IMR-90 (cell line): ENCODE data around the gene KCNT1. TPM values are rescaled to one million over a fixed set of nuclear protein-coding genes. Genes with fewer than 3 reads are reported as not detected.

Source experiments
- ATAC-seq: fragments of 200-7000 bp; cut with Tn5 transposase; 2 replicates; pipeline ENCODE4 v1.9.1; 2020; ENCODE audit warnings: low read depth, mild to moderate bottlenecking, moderate library complexity
- BruUV-seq: library from RNA; stranded (reverse); fragments of 400-500 nt; replicated peaks from 2 replicates; lab custom pipeline; 2021; lab: Mats Ljungman, UMichigan
- CTCF ChIA-PET: fragments of 300-600 bp; formaldehyde crosslinking; extraction: SDS; loops from one replicate; lab custom pipeline; 2021; ENCODE audit warnings: antibody characterized with exemption; lab: Yijun Ruan, JAX
- POLR2A ChIA-PET: fragments of 300-600 bp; sonication (Branson Sonifier 250); formaldehyde crosslinking; loops from one replicate; lab custom pipeline; 2022; ENCODE audit warnings: antibody characterized with exemption; ENCODE audit not compliant: unreplicated experiment; lab: Charles Lee
- DNase-seq: peaks from one replicate; pipeline ENCODE4 v3.0.0; 2013
- H2AFZ ChIP-seq: replicated peaks from 2 replicates; pipeline ENCODE3; 2013; ENCODE audit warnings: low read length, mild to moderate bottlenecking; ENCODE audit not compliant: poor library complexity
- H2AK5ac ChIP-seq: 2 replicates; pipeline ENCODE4 v1.6.1; 2013; ENCODE audit warnings: low read depth, low read length, inconsistent platforms
- H2AK9ac ChIP-seq: replicated peaks from 2 replicates; pipeline ENCODE3; 2013; ENCODE audit warnings: mild to moderate bottlenecking, low read depth, low read length, moderate library complexity; ENCODE audit not compliant: poor library complexity
- H2BK120ac ChIP-seq: 2 replicates; pipeline ENCODE4 v1.6.1; 2013; ENCODE audit warnings: low read depth, low read length, inconsistent platforms
- H2BK15ac ChIP-seq: 3 replicates; pipeline ENCODE4 v1.6.1; 2013; ENCODE audit warnings: low read depth, low read length, inconsistent platforms
- H2BK20ac ChIP-seq: 2 replicates; pipeline ENCODE4 v1.6.1; 2013; ENCODE audit warnings: low read depth, mild to moderate bottlenecking, inconsistent platforms, low read length, moderate library complexity
- H2BK5ac ChIP-seq: 2 replicates; pipeline ENCODE4 v1.6.1; 2013; ENCODE audit warnings: mild to moderate bottlenecking, low read depth, low read length, inconsistent platforms; ENCODE audit not compliant: poor library complexity, severe bottlenecking
- H3K14ac ChIP-seq: replicated peaks from 2 replicates; pipeline ENCODE4 v1.6.1; 2013; ENCODE audit warnings: low read depth, low read length, inconsistent platforms
- H3K18ac ChIP-seq: 2 replicates; pipeline ENCODE4 v1.6.1; 2013; ENCODE audit warnings: low read depth, low read length, control low read depth
- H3K23ac ChIP-seq: 2 replicates; pipeline ENCODE4 v1.6.1; 2013; ENCODE audit warnings: low read depth, low read length, inconsistent platforms
- H3K27ac ChIP-seq: 2 replicates; pipeline ENCODE4 v1.5.1; 2013; ENCODE audit warnings: mild to moderate bottlenecking, control low read depth, low read length; ENCODE audit not compliant: insufficient read depth
- H3K27me3 ChIP-seq: 2 replicates; pipeline ENCODE4 v1.6.1; 2013; ENCODE audit warnings: low read length; ENCODE audit not compliant: control insufficient read depth, insufficient read depth
- H3K36me3 ChIP-seq: 2 replicates; pipeline ENCODE4 v1.6.1; 2013; ENCODE audit warnings: low read length, mixed read lengths; ENCODE audit not compliant: control insufficient read depth, insufficient read depth
- H3K4ac ChIP-seq: 2 replicates; pipeline ENCODE4 v1.6.1; 2013; ENCODE audit warnings: low read depth, low read length, inconsistent platforms
- H3K4me1 ChIP-seq: 2 replicates; pipeline ENCODE4 v1.6.1; 2013; ENCODE audit warnings: low read length, mixed read lengths; ENCODE audit not compliant: control insufficient read depth, insufficient read depth
- H3K4me2 ChIP-seq: 2 replicates; pipeline ENCODE4 v1.6.1; 2013; ENCODE audit warnings: low read depth, mild to moderate bottlenecking, control low read depth, low read length, moderate library complexity
- H3K4me3 ChIP-seq: 2 replicates; pipeline ENCODE4 v1.5.1; 2013; ENCODE audit warnings: low read depth, mild to moderate bottlenecking, control low read depth, low read length, moderate library complexity; ENCODE audit not compliant: insufficient read depth
- H3K56ac ChIP-seq: 2 replicates; pipeline ENCODE4 v1.6.1; 2013; ENCODE audit warnings: low read length, inconsistent platforms; ENCODE audit not compliant: insufficient read depth; ENCODE audit errors: extremely low read depth
- H3K79me1 ChIP-seq, 2 experiments: 2 replicates each; pipeline ENCODE4 v1.6.1; 2013; ENCODE audit warnings: low read length in 2 of 2, inconsistent platforms in 1 of 2, low read depth in 1 of 2
- H3K9ac ChIP-seq: 2 replicates; pipeline ENCODE4 v1.6.1; 2013; ENCODE audit warnings: low read depth, low read length, control low read depth
- H3K9me1 ChIP-seq: 2 replicates; pipeline ENCODE4 v1.6.1; 2013; ENCODE audit warnings: low read length, inconsistent platforms; ENCODE audit not compliant: insufficient read depth
- H3K9me3 ChIP-seq: 2 replicates; pipeline ENCODE4 v1.6.1; 2013; ENCODE audit warnings: low read length; ENCODE audit not compliant: control insufficient read depth, insufficient read depth
- H4K20me1 ChIP-seq: 2 replicates; pipeline ENCODE4 v1.6.1; 2013; ENCODE audit warnings: low read length, inconsistent platforms; ENCODE audit not compliant: insufficient read depth
- H4K5ac ChIP-seq: 2 replicates; pipeline ENCODE4 v1.6.1; 2013; ENCODE audit warnings: mild to moderate bottlenecking, low read depth, low read length, control low read depth
- H4K8ac ChIP-seq, 2 experiments: 2 replicates each; pipeline ENCODE4 v1.6.1; 2013; ENCODE audit warnings: low read depth in 2 of 2, low read length in 2 of 2, control low read depth in 1 of 2, inconsistent platforms in 1 of 2
- H4K91ac ChIP-seq: 2 replicates; pipeline ENCODE4 v1.6.1; 2013; ENCODE audit warnings: low read depth, low read length, inconsistent platforms; ENCODE audit not compliant: insufficient read depth
- BHLHE40 ChIP-seq: fragments of 150-350 bp; IDR thresholded peaks from 2 replicates; pipeline ENCODE4 v1.6.1; 2016; ENCODE audit warnings: mild to moderate bottlenecking, low read depth, low read length
- CEBPB ChIP-seq: IDR thresholded peaks from 2 replicates; pipeline ENCODE4 v1.6.1; 2012; ENCODE audit warnings: low read depth, low read length, improper control_type of control experiment
- CHD1 ChIP-seq: IDR thresholded peaks from 2 replicates; pipeline ENCODE4 v1.6.1; 2012; ENCODE audit warnings: low read depth, low read length, improper control_type of control experiment
- CTCF ChIP-seq: conservative IDR thresholded peaks from 2 replicates; pipeline ENCODE4 v1.5.1; 2012; ENCODE audit warnings: mild to moderate bottlenecking, low read depth, low read length, improper control_type of control experiment
- ELK1 ChIP-seq: fragments of 150-350 bp; IDR thresholded peaks from 2 replicates; pipeline ENCODE4 v1.6.1; 2016; ENCODE audit warnings: low read depth, mild to moderate bottlenecking, low read length, moderate library complexity, borderline replicate concordance
- FOS ChIP-seq: fragments of 150-350 bp; IDR thresholded peaks from 2 replicates; pipeline ENCODE4 v1.6.1; 2016; ENCODE audit warnings: low read depth, low read length
- MAFK ChIP-seq: IDR thresholded peaks from 2 replicates; pipeline ENCODE4 v1.6.1; 2012; ENCODE audit warnings: low read depth, low read length, improper control_type of control experiment
- MAZ ChIP-seq: IDR thresholded peaks from 2 replicates; pipeline ENCODE4 v1.6.1; 2012; ENCODE audit warnings: low read depth, mild to moderate bottlenecking, low read length, improper control_type of control experiment, moderate library complexity, borderline replicate concordance
- MXI1 ChIP-seq: IDR thresholded peaks from 2 replicates; pipeline ENCODE4 v1.6.1; 2012; ENCODE audit warnings: low read depth, mild to moderate bottlenecking, low read length, moderate library complexity, borderline replicate concordance
- NFE2L2 ChIP-seq: fragments of 150-350 bp; IDR thresholded peaks from 2 replicates; pipeline ENCODE4 v1.6.1; 2016; ENCODE audit warnings: low read depth, mild to moderate bottlenecking, low read length
- POLR2A ChIP-seq: IDR thresholded peaks from 2 replicates; pipeline ENCODE4 v1.6.1; 2012; ENCODE audit warnings: mild to moderate bottlenecking, low read depth, low read length
- RAD21 ChIP-seq: IDR thresholded peaks from 2 replicates; pipeline ENCODE4 v1.6.1; 2012; ENCODE audit warnings: low read length, improper control_type of control experiment
- RCOR1 ChIP-seq: IDR thresholded peaks from 2 replicates; pipeline ENCODE4 v1.6.1; 2012; ENCODE audit warnings: mild to moderate bottlenecking, low read length, improper control_type of control experiment; ENCODE audit not compliant: insufficient replicate concordance
- RFX5 ChIP-seq: IDR thresholded peaks from 2 replicates; pipeline ENCODE4 v1.8.0; 2012; ENCODE audit warnings: low read depth, mild to moderate bottlenecking, low read length, moderate library complexity
- SMC3 ChIP-seq: fragments of 150-350 bp; IDR thresholded peaks from 2 replicates; pipeline ENCODE4 v1.6.1; 2016; ENCODE audit warnings: low read depth, mild to moderate bottlenecking, antibody characterized with exemption, low read length, moderate library complexity
- USF2 ChIP-seq: fragments of 150-350 bp; IDR thresholded peaks from 2 replicates; pipeline ENCODE4 v1.6.1; 2017; ENCODE audit warnings: mild to moderate bottlenecking, antibody characterized with exemption, low read length, low read depth
- WGBS, 2 experiments: methylation state at CpG; one replicate each; pipeline versions ENCODE4 v1.1.5 to v1.1.7; 2013; ENCODE audit warnings: missing lambda C conversion rate in 2 of 2; ENCODE audit not compliant: insufficient read length in 1 of 2; ENCODE audit errors: extremely low coverage in 2 of 2; 5-methylcytosine and 5-hydroxymethylcytosine counted together
- dilution Hi-C: fragments of 300-500 bp; cut with HindIII; formaldehyde crosslinking; loops from one replicate; pipeline ENCODE4 v1.14.3; 2018; ENCODE audit warnings: low sequenced_read_pairs; ENCODE audit not compliant: unreplicated experiment
- in situ Hi-C: fragments of 300-500 bp; cut with MboI; formaldehyde crosslinking; loops from 3 replicates; pipeline ENCODE4 v1.14.3; 2019; ENCODE audit warnings: low sequenced_read_pairs, inconsistent platforms, mixed read lengths
- intact Hi-C: fragments of 100-400 bp; cut with micrococcal nuclease; formaldehyde crosslinking; loops from 2 replicates; pipeline ENCODE4 v1.10.0; 2022
- polyA plus RNA-seq, 3 experiments: library from polyadenylated mRNA; depleted of rRNA; stranded (reverse); fragments of >200 nt; gene quantifications; 2 replicates each; pipeline ENCODE4 v1.2.3, GENCODE V29; 2012; ENCODE audit warnings: low replicate concordance in 1 of 3
- total RNA-seq: library from RNA; depleted of rRNA; stranded (reverse); fragments of >200 nt; gene quantifications from 2 replicates; pipeline ENCODE4 v1.2.3, GENCODE V29; 2012

The KCNT1 gene
- total and polyA plus RNA-seq, 2 of the 4 experiments (the other 2 are of a cell fraction), result not detected

GRCh38 chr9:135674977-135675376 lies 27.0 kb upstream of the KCNT1 start:
- no peaks in the 10 kb centered on the region for H3K4me1 ChIP-seq
- H4K5ac ChIP-seq, result no peak overlapping the region
- no peak overlapping the region for H2AK9ac ChIP-seq
- ChIA-PET CTCF (interaction anchor here (0.6 kb wide), 1 partner anchor 54 kb away, joined by 3 read pairs; no protein-coding TSS in a partner anchor), POLR2A (no interaction called here)
- no peak overlapping the region for H2AFZ ChIP-seq
- no peak overlapping the region for H4K91ac ChIP-seq
- no peak overlapping the region for H2AK5ac ChIP-seq
- no peaks in the 10 kb centered on the region for H3K79me1 ChIP-seq
- no peaks in the 10 kb centered on the region for H3K9me1 ChIP-seq
- no peaks in the 10 kb centered on the region for H4K20me1 ChIP-seq
- no peak overlapping the region for H3K56ac ChIP-seq
- H2BK20ac ChIP-seq, result no peak overlapping the region
- H3K9me3 ChIP-seq, result no peaks in the 10 kb centered on the region; the same call in 1 of the 2 replicates
- no CpG with 5 or more reads among the region's 10 CpGs for WGBS, 2 experiments
- H2BK15ac ChIP-seq, result no peak overlapping the region
- no TSS peak for BruUV-seq
- dilution Hi-C loops (no loop called here), intact Hi-C loops (no loop called here), in situ Hi-C loops (no loop called here)
- no peak overlapping the region for H2BK120ac ChIP-seq
- no peak overlapping the region for H3K9ac ChIP-seq
- H3K27ac ChIP-seq, result no peak overlapping the region
- no peak overlapping the region for H3K4me3 ChIP-seq
- H3K23ac ChIP-seq, result no peak overlapping the region
- ATAC-seq (no peak), DNase-seq (no peak)
- no peak overlapping the region for H3K4me2 ChIP-seq
- no peak overlapping the region for H3K4ac ChIP-seq
- no peaks in the 10 kb centered on the region for H3K36me3 ChIP-seq
- no peak overlapping the region for H3K14ac ChIP-seq
- no peak overlapping the region for H3K18ac ChIP-seq
- TF ChIP-seq USF2, result no peak
- TF ChIP-seq CTCF, result no peak
- no peak for TF ChIP-seq FOS
- no peak for TF ChIP-seq CHD1
- no peak for TF ChIP-seq CEBPB
- no peak for TF ChIP-seq RAD21
- TF ChIP-seq MAZ, result no peak
- TF ChIP-seq NFE2L2, result no peak
- TF ChIP-seq RCOR1, result no peak
- no peak for TF ChIP-seq BHLHE40
- no peak for TF ChIP-seq RFX5
- TF ChIP-seq MXI1, result no peak
- no peak for TF ChIP-seq SMC3
- no peak for TF ChIP-seq MAFK
- no peak for TF ChIP-seq ELK1
- no peak for TF ChIP-seq POLR2A
- H3K27me3 ChIP-seq, result no peaks in the 10 kb centered on the region; the same call in 1 of the 2 replicates
- no peak overlapping the region for H2BK5ac ChIP-seq
- H4K8ac ChIP-seq, result no peak overlapping the region
